Glomerular visceral epithelial cell (primary cell): Measurements from ENCODE around the gene IP6K2.
"Not testable (repeated sequence)": the region's sequence is repeated elsewhere in the genome, so short reads cannot be mapped to it uniquely, and the experiment has no call there.

Source experiments
- DNase-seq: peaks from one replicate; pipeline ENCODE4 v3.0.0-alpha.2; 2016; ENCODE audit errors: extremely low spot score

IP6K2 gene

DNA sequence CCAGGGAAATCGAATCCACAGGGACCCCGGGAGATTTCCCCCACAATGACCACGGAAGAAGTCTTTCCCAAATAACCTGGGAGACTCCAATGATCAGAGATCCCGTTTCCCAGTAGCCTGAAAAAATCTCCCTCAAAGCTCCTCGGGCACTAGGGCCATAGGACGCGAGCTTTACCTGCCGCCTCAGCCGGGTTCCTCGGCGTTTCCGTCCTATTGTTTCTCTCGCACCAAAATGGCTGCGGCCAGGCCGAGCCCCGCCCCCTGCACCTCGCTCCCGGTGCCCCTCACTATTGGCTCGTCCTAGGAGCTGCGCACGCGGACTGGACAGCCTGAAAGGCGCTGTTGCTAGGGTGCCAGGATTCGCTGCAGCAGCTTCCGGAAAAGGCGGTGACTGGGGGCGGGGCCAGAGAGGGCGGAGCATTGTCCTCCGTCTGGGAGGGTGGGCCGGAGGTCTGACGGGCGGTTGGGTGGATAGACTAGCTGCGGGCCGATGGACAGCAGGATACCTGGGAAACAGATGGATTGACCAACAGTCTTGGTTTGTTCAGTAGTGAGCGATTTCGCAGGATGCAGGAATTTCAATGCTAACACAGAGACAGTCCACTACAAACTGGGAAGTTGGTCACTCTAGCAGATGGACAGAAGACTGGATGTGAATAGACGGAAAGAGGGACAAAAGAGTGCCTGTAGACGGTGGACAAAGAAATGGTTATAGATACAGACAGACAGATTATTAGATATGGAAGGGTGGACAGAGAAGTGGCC lies at the start of gene IP6K2:
TSS of gene IP6K2 (minus strand) at position 240 of the 765 bp plus-strand sequence. CDS start 21,930 bp downstream, outside the sequence.
- peak; percentile 98 for DNase-seq

DNA sequence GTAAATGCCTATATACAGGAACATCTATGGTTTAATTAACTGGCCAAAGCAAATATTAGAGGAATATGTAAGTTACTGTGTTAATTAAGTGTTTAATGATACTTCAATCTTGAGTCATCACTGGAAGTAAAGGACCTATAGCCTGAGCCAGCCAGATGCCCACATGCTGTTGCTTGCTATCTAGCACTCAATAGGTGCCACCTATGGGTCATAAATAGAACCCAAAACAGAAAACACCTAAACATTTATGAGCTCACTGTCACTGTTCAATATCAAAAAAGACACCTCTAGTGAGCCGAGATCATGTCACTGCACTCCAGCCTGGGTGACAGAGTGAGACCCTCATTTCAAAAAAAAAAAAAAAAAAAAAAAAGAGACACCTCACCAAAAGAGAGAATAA lies 48.4 kb upstream of the IP6K2 start:
- DNase-seq: no peak

- DNase-seq: no peak
These were observed 45.8 kb upstream of the IP6K2 start for GRCh38 chr3:48762816-48763215.

- not testable (repeated sequence) for DNase-seq
These were observed 43.0 kb upstream of the IP6K2 start for GRCh38 chr3:48759991-48760540.

GRCh38 chr3:48759531-48759930 lies 42.5 kb upstream of the IP6K2 start:
- not testable (repeated sequence) for DNase-seq

- DNase-seq: no peak
These were observed 42.0 kb upstream of the IP6K2 start for GRCh38 chr3:48759071-48759470.

DNA sequence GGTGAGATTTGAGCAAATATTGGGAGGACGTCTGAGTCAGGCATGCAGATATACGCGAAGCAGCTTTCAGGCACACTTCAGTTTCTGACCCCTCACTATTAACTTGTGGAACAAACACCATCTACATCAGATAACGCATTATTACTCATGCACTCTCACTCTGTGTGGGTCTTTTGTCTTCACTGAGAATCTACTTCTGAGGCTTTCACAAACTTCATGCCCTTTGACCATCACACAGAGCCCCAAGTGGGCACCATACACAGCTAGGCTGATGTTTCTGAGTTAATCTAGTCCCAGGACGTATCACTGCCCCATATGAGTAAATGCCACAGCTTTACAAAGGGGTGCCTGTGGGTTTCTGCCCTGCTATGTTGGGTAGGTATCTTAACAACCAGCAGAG lies 39.6 kb upstream of the IP6K2 start:
- DNase-seq: no peak

DNA sequence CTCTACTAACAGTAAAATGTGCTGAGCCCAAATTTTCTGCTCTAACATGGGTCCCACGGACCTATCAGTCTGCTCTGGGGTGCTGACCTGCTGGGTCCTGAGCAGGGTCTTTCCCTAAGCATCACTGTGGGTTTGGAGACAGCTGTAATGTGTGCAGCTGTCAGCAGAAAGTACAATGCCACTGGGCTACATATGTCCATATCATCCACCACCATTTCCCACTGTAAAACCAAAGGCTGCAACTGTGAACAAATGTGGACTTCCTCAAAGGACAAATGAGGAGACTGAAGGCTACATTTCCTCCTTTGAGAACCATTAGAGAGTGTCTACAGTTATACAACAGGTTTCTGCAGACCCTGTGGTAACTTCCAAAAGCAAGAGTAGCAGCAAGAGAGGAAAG lies 33.8 kb upstream of the IP6K2 start:
- DNase-seq: no peak

DNA sequence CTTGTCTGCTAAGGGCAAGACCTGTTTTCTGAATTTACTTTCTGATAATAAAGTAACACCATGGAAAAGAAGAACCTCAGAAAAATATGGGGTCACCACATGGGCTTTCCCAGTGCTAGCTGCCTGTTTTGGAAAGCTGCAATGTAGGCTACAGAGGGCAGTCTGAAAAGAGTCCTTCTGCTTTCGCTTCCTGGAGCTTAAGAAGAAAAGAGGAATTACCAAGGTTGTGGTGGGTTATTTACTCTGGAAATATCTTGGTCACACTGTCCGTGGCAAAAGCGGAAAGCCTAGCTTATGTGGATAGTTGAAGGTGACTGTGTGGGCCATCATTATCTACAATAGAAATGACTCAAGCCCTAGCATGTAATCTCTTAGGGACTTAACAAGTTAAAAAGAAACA lies 31.7 kb upstream of the IP6K2 start:
- no peak for DNase-seq

DNA sequence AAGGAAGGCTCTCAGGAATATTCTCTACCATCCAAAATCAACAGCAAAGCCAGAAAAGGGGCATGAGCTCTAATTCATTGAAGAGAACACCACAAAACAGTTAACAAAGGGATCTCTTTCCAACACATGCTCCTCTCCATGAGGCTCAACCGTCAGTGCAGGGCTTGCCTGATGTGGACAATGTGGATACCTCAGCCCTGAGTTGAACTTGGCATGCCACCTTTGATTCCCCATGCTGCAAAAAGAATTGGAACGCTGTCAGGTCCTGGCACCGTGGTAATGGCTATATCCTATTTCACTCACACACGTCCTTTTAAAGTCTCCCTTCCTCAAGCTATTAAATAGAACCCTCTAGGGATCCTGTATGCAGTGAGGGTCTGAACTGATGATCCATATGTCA lies 30.7 kb upstream of the IP6K2 start:
- no peak for DNase-seq

DNA sequence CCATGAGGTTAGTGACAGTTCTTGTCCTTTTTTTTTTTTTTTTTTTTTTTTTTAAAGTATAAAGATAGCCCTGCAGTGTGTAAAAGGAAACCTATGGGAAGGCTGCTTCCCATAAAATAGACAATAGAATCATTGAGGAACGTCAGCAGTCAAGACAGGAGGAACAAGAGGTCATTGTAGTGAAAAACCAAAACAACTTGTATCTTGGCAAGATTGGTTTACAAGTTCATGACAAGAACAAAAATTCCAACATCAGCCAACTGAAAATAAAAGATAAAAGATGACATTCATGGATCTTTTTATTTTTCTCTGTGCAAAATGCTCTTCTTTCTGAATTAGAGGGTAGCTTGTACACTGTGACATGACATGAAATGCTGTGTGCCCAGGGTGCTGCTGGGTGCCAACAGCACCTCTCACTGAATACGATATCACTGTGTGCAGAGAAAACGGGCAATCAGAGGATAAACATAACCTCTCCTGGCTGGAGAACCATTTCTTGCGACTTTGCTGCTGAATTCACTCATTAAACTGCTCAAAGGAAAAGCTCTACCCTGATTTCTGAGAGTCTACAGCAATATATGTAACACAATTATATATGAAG lies 30.1 kb upstream of the IP6K2 start:
- no peak for DNase-seq

- no peak for DNase-seq
These were observed 26.8 kb upstream of the IP6K2 start for GRCh38 chr3:48743773-48744172.

- not testable (repeated sequence) for DNase-seq
These were observed 24.2 kb upstream of the IP6K2 start for GRCh38 chr3:48741226-48741625.

DNA sequence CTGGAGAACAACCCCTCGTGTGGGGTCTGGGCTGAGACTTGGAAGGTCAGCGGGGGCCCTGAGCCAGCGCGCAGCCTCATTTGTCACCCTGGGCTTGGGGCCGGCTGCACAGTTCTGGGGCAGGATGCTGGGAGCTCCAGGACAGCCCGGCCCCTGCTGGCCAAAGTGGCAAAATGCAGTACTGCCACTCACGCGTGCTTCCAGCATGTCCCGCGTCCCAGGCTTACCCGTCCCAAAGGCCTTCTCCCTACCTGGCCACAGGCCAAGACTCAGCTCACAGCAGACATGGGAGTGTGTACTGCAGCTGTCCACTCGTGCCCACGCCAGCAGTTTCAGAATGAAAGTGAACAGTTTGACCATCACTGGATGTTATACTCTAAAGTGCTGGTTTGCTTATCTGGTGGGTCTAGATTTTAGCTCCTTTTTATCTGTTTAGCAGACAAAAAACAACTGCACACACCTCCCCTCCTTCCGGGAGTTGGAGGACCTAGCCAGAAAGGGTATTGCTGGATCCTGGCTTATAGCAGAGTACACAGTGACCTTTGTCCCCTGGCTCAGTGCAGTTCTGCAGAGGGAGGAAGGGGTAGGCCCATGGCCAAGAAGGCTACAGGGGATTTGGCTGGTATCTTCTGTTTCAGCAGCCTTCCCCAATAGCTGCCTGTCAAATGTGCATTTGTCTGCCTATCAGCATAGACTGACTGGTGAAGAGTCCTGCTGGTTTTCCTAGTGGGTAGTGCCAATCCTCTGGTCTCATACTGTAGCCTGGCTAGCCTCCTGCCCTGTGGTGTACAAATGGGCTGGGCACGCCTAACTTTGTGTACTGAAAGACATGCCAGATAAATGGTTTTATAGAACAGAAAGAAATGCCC lies 23.2 kb upstream of the IP6K2 start:
- DNase-seq: peak; percentile 72

DNA sequence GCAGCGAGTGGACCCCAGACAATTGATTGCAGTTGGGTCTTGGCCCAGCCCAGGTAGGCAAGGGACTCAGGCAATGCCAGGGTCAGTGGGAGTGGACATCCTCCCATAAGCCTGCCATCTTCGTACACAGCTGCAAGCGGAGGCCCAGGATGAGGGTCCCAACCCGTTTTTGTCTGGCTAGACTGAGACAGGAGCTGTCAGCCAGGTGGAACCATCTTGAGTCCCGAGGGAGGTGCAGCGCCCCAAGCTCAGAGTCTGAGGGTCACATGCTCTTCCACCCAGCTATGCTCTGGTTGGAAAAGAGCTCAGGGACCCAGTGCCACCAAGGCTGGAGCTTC lies 22.6 kb upstream of the IP6K2 start:
- no peak for DNase-seq

DNA sequence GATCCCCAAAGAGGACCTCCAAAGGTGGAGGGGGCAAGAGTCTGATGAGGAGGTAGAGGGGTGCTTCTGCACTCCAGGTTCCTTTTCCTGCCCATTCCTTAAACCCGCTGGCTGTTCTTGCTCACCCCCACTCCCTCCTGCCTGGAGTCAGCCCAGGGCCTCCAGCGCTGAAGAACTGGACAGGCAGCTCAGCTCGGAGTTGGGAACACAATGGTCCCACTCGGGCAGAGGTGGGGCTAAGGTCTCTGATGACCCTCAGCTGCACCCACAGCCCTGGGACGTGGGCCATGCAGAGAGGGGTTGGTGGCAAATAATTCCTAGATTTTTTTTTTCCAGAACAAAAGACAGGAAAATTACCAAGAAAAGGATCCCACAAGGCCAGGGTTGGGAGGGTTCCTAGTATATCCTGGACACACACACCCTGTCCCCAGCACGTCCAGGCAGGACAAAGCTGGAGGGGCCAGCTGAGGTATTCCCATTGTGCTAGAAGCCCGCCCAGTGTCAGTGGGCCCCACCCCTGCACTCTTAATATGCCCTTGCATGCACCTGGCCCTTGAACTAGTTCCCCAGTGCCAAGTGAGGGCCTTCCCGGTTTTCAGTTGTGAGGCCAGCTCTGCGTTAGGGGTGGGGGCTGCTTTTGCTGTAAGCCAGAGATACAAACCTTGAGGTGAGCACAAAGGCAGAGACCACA lies 22.1 kb upstream of the IP6K2 start:
- no peak for DNase-seq

DNA sequence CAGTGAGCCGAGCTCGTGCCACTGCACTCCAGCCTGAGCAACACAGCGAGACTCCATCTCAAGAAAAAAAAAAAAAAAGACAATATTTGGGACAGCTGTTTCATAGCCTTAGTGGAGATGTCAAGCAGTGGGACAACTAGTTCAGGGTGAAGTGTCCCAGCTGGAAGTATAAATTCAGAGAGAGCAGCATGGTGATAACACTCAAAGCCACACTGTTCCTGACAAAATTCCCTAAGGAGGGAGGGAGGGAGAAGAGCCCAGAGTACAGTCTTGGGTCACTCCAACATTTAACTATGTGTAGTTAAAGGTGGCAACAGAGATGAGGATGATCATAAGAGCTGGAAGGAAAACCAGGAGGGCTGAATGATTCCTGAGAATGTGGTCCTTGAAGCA lies 21.1 kb upstream of the IP6K2 start:
- no peak for DNase-seq

DNA sequence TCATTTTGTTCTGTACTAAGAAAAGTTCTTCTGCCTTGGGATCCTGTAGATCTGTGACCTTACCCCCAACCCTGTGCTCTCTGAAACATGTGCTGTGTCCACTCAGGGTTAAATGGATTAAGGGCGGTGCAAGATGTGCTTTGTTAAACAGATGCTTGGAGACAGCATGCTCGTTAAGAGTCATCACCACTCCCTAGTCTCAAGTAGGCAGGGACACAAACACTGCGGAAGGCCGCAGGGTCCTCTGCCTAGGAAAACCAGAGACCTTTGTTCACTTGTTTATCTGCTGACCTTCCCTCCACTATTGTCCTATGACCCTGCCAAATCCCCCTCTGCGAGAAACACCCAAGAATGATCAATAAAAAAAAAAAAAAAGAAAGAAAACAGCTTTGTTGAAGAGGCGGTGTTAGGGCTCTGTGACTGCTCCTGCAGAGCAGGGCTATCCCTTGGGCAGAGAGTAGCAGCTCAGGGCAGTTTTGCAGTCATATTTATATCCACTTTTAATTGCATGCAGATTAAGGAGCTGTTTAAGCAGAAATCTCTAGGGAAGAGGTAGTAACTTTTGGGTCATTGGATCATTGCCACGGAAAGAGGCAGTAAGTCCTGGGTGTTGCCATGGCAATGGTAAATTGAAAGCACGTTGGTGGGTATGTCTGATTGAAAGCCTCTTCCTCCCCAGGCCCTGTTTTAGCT lies 18.2 kb upstream of the IP6K2 start:
- DNase-seq: not testable (repeated sequence)

- not testable (repeated sequence) for DNase-seq
These were observed 17.5 kb upstream of the IP6K2 start for GRCh38 chr3:48734541-48734940.

- DNase-seq: not testable (repeated sequence)
These were observed 16.9 kb upstream of the IP6K2 start for GRCh38 chr3:48733752-48734518.
